NCI-H1092 treated with DMSO at 0.1 percent for 48 hours (cell line): Measurements from ENCODE around the gene PGS1.
"Not testable (repeated sequence)": the region's sequence is repeated elsewhere in the genome, so short reads cannot be mapped to it uniquely, and the experiment has no call there.

Source experiments
- DNase-seq: peaks from one replicate; lab custom pipeline; 2025; lab: John Stamatoyannopoulos, UW

Gene PGS1, protein sequence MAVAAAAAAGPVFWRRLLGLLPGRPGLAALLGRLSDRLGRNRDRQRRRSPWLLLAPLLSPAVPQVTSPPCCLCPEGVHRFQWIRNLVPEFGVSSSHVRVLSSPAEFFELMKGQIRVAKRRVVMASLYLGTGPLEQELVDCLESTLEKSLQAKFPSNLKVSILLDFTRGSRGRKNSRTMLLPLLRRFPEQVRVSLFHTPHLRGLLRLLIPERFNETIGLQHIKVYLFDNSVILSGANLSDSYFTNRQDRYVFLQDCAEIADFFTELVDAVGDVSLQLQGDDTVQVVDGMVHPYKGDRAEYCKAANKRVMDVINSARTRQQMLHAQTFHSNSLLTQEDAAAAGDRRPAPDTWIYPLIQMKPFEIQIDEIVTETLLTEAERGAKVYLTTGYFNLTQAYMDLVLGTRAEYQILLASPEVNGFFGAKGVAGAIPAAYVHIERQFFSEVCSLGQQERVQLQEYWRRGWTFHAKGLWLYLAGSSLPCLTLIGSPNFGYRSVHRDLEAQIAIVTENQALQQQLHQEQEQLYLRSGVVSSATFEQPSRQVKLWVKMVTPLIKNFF

DNA sequence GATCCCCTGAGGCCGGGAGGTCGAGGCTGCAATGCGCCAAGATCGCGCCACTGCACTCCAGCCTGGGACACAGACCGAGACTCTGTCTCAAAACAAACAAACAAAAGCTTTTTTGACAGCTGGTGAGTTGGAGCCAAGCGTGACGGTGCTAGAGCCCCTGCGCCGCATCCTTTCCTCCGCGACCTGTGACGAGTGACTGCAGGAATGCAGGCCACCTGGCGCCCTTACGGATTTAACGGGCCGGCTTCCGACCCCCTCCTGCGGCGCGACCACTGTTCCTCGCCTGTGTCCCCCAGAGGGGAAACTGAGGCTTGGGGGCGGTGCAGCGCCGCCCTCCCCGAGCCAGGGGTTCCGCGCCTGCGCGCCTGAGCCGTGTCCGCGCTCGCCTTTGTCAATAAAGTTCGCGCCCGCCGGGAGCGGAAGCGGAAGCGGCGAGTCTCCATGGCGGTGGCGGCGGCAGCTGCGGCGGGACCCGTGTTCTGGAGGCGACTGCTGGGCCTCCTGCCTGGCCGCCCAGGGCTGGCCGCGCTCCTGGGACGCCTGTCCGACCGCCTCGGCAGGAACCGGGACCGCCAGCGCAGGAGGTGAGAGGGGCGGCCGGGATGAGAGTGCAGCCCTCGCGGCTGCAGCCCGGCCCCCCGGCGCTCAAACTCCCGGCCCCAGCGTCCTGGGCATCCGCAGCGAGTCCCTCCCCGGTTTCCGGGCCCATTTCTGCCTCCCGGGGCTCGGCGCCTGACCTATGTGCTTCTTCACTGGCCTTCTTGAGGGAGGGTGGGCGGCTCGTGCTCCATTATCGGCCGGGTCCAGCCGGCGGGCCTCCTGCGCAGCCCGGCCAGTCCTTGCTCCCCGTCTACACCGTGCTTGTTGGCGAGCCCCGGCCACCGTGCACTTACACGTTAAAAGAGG is at the start of gene PGS1:
Gene PGS1, plus strand, starts transcription at position 425 of the 906 bp plus-strand sequence. Its CDS starts 17 bp downstream, at position 442.
- DNase-seq, result peak; percentile 44

DNA sequence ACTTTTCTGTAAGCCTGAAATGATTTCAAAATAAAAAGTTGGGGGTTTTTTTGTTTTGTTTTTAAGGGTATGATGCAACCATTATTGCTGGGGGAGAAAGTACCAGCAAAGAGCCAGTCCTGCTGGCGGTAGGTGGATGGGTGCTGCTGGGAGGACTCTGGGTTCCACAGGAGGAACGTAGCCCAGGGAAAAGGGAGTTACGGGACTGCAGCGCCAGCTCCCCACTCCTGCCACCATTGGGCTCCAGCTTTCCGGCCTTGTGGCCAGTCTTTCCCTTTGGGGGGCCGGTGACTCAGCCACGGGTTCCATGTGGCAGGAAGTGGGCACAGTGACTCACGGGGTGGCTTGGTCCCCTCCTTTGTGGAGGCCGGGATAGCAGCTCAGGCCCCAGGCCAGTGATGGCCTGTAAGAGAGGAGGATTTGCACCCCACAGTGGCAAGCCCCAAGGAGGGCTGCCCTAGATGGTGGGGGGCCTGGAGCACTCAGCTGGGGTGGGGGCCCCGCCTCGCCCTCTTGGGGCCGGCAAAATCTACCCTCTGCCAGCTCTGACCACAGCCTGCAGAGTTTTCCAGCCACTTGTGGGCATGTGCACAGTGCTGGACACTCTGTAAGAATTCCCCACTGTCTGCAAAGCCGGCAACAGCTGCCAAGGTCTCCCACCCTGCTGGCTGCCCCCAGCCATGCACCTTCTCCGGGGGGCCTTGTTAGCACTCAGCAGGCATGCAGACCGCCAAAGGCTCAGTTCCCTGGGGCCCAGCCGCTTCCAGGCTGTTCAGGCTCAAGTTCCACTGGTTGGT is 49.0 kb upstream of the PGS1 start:
- no peak for DNase-seq

DNA sequence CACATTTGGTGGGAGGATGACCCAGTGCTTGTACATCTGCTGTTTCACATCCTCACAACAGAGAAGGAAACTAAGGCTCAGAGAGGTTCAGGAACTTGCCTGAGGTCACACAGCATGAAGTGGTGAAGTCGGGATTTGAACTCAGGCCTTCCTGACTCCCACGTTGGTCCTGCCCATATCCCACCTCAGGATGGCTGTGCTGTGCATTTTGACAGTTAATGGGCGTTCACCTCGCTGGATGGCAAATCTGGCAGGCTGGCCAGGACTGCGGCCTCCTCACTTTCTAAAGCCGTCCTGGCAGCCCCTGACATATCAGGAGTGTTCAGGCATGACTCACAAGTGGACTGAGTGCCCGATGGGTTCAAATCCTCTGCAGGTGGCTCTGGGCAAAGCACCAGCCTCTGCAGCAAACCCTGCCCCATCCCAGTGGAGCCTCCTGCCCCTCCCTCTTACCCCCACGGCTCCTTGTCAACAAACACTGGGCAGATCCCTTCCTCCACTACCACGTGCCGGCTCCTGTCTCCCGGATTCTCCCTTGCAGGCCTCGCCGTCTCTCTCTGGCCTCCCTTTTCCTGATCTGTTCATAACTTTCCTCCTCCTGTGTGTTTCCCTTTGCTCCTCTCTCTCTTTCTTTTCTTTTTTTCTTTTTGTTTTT is 47.8 kb upstream of the PGS1 start:
- DNase-seq, result no peak

DNA sequence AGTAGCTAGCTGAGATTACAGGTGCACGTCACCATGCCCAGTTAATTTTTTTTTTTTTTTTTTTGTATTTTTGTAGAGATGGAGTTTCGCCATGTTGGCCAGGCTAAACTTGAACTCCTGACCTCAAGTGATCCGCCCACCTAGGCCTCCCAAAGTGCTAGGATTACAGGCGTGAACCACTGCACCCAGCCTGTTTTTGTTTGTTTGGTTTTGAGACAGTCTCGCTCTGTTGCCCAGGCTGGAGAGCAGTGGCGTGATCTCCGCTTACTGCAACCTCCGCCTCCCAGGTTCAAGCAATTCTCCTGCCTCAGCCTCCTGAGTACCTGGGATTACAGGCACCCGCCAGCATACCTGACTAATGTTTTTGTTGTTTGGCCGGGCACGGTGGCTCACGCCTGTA is 47.1 kb upstream of the PGS1 start:
- not testable (repeated sequence) for DNase-seq

DNA sequence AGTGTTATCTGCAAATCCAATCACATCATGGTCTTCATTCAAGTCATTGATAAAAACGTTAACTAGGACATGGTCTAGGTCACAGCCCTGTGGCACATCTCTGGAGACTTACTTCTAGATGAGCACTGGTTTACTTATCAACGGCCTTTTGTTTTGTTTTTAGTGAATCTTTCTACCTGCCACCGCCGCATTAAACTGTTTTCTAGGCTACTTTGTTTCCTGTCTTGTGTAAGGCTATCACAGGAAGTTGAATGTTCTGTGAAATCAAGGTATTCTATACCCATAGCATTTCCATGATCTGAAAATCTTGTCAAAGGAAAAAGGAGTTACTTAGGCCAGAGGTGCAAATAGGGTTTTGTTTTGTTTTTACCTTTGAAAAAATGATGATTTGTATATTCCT is 45.5 kb upstream of the PGS1 start:
- DNase-seq, result no peak

DNA sequence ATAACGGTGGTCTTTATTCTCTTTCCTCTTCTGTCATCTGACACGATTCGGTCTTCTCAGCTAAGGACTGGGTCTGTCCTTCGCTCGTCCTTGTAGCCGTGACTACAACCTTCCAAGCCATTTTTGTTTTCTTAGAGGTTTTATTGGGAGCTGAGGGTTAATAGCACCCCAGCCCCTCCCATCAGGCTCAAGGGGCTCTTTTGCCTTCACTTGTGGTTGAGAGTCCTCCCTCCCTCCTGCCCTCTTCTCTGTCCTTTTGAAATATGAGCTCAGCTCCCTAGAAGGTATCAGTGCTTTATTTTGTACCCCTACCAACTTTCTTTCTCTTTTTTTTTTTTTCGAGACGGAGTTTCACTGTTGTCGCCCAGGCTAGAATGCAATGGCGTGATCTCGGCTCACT is 43.2 kb upstream of the PGS1 start:
- DNase-seq, result no peak

DNA sequence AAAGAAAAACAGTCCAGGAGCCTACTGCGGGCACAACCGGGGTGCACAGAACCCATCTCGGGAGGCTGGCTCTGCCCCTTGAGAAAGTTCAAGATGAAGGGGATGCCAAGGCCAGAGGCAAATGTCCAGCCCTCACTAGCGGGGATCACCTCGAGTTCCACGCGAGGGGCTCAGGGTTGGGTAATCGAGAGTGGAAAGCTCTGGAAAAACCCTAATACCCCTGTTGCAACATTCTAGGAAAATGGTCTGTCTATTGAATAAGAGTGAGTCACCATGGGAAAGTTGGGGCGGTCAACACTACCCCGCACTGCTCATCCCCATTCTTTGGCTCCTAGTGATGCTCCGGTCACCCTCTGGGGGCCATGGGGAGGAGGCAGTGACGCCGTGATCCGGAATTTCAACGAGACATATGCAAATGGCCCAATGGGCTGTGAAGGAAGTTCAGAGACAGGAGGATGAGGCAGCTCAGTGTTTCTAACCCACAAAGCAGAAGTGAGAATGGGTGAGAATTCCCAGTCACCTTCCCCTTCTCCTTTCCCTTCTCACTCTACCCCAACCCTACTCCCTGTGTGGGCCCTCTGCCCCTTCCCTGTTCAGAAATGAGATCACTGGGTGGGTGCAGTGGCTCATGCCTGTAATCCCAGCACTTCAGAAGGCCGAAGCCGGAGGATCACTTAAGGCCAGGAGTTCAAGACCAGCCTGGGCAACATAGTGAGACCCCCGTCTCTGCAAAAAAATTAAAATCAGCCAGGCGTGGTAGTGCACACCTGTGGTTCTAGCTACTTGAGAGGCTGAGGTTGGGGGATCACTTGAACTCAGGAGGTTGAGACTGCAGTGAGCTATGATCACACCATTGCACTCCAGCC is 41.0 kb upstream of the PGS1 start:
- no peak for DNase-seq

DNA sequence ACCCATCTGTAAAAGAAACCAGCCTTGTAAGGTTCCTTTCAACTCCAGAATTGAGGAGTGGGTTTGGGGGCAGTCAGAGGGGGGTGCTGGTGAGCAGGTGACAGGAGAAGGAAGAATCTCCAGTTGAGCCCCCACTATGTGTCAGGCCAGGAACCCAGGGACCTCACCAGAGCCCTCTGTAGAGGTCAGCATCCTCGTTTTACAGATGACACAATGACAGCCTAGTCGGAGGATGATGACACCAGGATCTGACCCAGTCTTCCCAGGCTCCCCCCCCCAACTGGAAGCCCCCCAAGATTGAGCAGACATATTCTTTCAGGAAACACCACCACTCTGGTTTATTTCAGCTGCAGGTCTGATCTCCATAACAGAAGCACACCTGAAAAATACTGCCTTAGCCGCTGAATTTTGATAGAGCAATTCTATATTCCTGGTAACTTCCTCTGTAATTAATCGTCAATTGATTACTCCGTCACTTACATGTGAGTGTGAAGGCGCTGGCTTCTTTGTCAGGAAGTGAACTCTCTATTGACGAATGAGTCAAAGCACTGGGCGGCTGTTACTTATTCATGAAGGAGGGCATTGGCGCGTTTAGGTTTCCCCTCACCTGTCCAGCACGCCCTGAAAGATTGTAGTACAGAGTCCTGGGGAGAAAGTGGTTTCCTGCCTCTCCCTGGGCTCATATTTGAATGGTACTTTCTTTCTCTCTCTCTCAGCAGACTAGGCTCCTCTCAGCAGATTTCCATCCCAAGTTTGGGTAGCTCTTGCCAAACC is 39.8 kb upstream of the PGS1 start:
- no peak for DNase-seq

DNA sequence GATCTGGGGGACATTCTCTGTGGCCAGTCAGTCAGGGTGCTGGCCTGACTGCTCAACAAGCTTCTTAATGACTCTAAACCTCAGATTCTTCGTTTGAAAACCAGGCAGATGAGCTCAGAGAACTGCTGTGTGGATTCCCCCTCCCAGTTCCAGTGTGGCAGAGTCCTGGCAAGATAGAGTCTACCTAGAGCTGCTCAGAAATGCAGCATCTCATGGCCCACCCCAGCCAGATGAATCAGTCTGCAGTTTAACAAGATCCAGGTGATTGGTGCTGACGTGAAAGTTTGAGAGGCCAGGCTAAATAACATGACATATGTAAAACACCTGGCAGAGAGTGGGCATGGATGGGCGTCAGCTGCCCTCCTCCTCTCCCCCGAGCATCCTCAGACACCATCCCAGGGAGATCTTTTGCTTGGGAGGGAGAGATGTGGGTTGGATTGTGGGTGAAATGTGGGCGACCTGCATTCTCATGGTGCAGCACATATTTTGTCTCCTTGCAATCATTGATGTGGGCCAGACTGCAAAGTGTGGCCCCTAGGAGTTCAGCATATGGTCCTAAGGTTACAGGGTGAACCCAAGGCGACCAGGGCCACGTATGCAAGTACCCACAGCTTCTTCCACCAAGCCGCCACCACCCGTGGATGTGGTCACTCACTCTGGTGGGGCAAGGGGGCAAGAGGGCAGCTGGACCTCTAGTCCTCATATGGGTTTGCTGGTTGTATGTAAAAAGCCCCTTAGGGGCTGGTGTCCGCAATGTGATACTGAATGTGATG is 38.1 kb upstream of the PGS1 start:
- no peak for DNase-seq

DNA sequence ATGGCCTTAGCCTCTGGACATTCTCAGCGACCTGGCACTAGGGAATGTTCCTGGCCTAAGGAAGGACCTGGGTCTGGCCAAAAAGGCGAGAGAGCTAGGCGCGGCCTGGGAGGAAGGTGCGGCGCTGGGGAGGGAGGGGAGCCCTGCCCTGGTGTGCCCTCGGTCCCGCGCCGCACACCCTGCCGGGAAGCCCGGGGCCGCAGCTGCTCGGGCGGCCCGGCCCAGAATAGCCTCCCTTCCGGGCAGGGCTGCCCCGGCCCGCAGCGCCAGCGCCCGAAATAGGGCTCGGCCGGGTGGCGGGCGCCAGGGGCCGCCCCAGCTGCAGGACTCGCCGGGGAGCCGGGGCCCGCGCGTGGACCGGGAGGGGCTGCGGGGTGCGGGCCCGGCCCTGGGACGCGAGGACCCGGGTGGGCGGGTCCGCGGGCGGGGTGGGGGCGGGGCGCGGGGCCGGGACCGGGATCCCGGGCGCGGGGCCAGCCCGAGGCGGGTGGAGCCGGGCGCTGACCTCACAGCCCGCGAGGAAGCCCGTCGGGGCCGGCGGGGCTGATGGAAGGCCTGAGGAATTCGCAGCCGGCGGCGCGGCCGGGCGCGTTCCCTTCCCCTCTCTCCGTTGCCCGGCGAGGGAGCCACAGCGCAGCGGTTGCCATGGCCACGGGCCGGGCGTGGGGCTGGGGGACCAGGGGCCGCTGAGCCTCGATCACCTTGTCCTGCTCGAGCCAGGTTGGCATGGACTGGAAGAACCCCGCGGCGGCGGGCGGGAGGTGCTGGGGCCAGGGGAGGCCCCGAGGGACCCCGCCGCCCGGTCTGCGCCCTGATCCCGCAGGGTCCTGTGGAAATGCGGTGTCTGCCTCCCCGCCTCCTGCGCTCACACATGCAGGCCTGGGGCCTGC is 36.6 kb upstream of the PGS1 start:
- DNase-seq, result no peak

DNA sequence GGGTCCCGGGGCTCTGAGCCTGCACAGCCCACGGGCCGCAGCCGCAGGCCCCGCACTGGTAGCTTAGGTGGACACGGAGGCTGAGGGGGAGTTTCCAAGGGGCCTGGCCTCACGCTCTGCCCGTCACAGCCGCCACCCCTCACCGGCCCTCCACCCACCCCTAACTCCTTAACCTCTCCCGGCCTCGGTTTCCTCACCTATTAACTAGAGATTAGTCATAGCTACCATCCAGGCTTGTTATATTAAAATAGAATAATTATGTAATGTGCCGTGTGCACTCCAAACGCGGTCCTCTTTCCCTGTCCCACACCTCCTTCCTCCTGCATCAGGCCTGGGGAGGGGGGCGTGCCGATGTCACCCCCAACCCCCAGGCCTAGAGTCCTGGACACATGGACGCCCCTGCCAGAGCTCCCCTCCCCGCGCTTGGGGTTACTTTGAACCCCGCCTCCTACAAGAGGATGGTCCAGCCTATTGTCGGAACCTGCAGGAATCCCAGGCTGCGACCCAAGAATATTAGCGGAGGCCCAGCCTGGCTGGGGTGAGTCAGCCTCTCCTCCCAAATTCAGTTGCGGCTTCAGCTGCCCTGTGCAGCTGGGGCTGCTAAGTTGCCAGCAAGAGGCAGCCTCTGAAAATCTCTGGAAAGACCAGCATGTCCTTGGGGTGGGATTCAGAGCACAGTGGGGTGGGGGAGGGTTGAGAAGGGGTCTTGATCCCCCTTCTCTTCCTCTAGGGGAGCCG is 35.8 kb upstream of the PGS1 start:
- no peak for DNase-seq

DNA sequence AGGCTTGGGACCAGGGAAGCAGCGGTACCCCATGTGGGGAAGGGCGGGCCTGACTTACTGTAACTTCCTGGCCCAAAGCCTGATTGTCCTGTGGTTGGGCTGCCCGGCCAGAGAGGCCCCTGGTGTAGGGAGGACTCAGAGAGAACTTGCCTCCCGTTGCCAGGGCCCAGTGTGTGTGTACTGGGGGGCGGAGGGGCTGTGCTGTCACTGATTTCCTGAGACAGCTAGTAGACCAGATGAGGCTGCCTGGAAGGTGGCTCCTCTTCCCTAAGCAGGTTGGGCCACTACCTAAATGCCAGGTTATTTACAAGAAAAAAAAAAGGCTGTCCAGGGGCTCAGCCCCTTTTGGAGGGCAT is 35.3 kb upstream of the PGS1 start:
- DNase-seq, result no peak

DNA sequence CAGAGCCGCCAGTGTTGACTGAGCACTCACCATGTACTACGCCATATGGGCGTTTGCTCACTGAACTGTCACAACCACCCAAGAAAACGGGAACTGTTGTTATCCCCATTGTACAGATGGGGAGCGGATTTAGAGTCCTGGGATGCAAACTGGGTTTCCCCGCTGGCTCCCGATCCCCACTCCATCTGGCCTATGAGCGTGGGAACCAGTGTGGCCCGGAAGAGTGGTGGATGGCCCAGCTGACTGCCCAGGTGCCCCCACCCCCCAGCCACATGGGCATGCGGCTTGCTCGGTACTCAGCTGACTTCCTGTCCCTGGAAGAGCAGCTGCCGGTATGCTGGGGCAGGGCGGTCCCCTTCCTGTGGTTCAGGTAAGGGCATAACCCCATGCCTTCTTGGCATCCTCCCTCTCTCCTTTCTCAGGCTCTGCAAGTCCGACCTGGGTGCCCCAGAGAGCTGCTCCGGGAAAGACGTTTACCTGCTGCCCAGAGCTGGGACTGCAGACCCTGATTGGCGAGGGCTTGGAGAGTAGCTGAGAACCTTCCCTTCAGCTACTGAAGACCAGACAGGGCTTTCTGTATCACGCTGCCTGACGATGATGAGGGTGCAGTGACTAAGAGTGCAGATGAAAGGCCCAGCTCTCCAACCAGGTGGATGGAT is 34.8 kb upstream of the PGS1 start:
- DNase-seq, result no peak

DNA sequence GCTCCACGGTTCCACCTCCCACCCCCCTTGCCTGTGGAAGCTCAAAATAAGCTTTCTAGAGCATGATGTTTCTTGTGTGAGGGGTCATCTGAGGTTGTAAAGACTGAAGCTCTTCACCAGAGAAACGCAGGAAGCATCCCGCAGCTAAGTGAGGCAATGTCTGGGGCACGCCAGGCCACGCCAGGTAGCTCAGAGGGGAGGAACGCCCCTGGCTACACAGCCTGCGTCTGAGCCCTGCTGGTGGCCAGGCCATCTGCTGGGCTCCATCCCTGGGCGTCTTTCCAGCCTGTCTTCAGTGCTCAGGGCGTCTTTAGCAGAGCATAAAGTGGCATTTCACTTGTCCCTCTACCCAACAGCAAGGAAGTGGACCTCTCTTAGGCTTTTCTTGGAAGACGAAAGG is 33.8 kb upstream of the PGS1 start:
- no peak for DNase-seq

DNA sequence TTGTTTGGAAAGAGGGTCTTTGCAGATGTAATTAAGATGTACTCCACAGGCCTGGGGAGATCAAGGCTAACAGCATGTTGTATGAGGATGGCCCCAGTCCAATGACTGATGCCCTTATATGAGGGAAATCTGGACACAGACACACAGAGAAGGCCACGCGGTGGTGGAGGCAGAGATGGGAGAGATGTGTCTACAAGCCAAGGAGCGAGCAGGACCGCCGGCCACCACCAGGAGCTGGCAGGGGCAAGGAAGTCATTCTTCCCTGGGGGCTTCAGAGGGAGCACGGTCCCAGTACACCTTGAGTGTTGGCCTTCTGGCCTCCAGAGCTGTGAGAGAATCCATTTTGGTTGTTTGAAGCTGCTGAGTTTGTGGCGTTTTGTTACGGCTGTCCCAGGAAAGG is 33.3 kb upstream of the PGS1 start:
- DNase-seq, result no peak

DNA sequence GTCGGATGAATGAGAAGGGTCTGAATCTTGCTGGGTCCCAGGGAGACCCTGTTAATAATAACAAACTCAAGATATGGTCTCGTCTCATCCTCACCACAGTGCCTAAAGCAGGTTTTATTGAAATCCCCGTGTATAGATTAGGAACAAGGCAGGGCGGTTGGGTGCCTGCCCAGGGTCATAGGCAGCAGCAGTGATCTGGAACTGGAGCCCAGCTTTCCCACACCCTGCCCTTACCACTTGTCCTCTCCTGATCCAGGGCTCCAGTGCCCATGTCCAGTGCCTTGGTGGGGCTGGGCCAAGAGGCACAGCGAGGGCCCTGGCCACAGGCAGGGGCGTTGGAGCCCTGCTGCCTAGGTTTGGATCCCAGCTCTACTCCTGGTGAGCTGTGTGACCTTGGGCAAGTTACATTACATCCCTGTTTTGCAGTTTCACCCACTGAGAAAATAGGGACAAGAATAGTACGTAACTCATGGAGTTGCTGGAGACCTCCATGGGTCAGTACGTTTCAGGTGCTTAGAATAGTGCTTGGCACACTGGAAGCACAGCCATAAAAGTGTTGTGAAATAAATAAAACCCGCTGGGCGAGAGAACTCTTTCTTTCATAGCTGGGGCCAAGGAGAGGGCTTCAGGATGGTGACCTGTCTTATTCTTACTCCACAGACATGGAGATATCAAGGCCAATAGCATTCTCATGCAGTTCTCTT is 32.5 kb upstream of the PGS1 start:
- DNase-seq, result no peak
